HEK293T (cell line): Measurements from ENCODE around the gene RPGRIP1L.

Experiments
- CTCF ChIA-PET: fragments of 350-600 bp; formaldehyde crosslinking; extraction: SDS; loops from one replicate; lab custom pipeline; 2021; ENCODE audit warnings: antibody characterized with exemption, inconsistent platforms; lab: Yijun Ruan, JAX
- POLR2A ChIA-PET: fragments of 350-600 bp; formaldehyde crosslinking; extraction: SDS; loops from one replicate; lab custom pipeline; 2020; ENCODE audit warnings: antibody characterized with exemption, inconsistent platforms; lab: Yijun Ruan, JAX
- DNase-seq: peaks from one replicate; pipeline ENCODE4 v3.0.0; 2012; ENCODE audit warnings: mixed read lengths; ENCODE audit errors: extremely low spot score
- ARNT ChIP-seq: fragments of 450-650 bp; IDR thresholded peaks from 2 replicates; pipeline ENCODE4 v1.6.1; 2017; ENCODE audit warnings: mild to moderate bottlenecking
- BHLHE40 ChIP-seq: fragments of 450-650 bp; IDR thresholded peaks from 2 replicates; pipeline ENCODE4 v1.6.1; 2016; ENCODE audit warnings: mild to moderate bottlenecking, moderate library complexity, borderline replicate concordance
- CTBP1 ChIP-seq: fragments of 450-650 bp; IDR thresholded peaks from 2 replicates; pipeline ENCODE4 v1.6.1; 2016; ENCODE audit warnings: borderline replicate concordance
- ELF4 ChIP-seq: fragments of 450-650 bp; IDR thresholded peaks from 2 replicates; pipeline ENCODE4 v1.6.1; 2017; ENCODE audit warnings: antibody characterized with exemption
- FOXA1 ChIP-seq: fragments of 450-650 bp; IDR thresholded peaks from 2 replicates; pipeline ENCODE4 v1.6.1; 2016; ENCODE audit warnings: mild to moderate bottlenecking
- FOXK2 ChIP-seq: fragments of 450-650 bp; IDR thresholded peaks from 2 replicates; pipeline ENCODE4 v1.6.1; 2016; ENCODE audit warnings: mild to moderate bottlenecking
- FOXM1 ChIP-seq: fragments of 450-650 bp; IDR thresholded peaks from 2 replicates; pipeline ENCODE4 v1.6.1; 2017; ENCODE audit warnings: mild to moderate bottlenecking, borderline replicate concordance
- HDGF ChIP-seq: fragments of 450-650 bp; IDR thresholded peaks from 2 replicates; pipeline ENCODE4 v1.6.1; 2017; ENCODE audit warnings: antibody characterized with exemption, borderline replicate concordance
- L3MBTL2 ChIP-seq: fragments of 450-650 bp; conservative IDR thresholded peaks from 2 replicates; pipeline ENCODE4 v1.6.1; 2016; ENCODE audit warnings: mild to moderate bottlenecking
- LEF1 ChIP-seq: fragments of 450-650 bp; IDR thresholded peaks from 2 replicates; pipeline ENCODE4 v1.6.1; 2017; ENCODE audit warnings: mild to moderate bottlenecking, borderline replicate concordance
- NFRKB ChIP-seq: fragments of 450-650 bp; IDR thresholded peaks from 2 replicates; pipeline ENCODE4 v1.6.1; 2016; ENCODE audit warnings: mild to moderate bottlenecking, moderate library complexity
- SP1 ChIP-seq: fragments of 450-650 bp; IDR thresholded peaks from 2 replicates; pipeline ENCODE4 v1.6.1; 2017
- SUZ12 ChIP-seq: fragments of 450-650 bp; IDR thresholded peaks from 2 replicates; pipeline ENCODE4 v1.6.1; 2016; ENCODE audit warnings: mild to moderate bottlenecking
- TARDBP ChIP-seq: fragments of 450-650 bp; IDR thresholded peaks from 2 replicates; pipeline ENCODE4 v1.6.1; 2016
- ZNF384 ChIP-seq: fragments of 450-650 bp; IDR thresholded peaks from 2 replicates; pipeline ENCODE4 v1.6.1; 2016
- TF ChIP-seq, protein P1 (sequence below): fragments of 450-650 bp; IDR thresholded peaks from 2 replicates; pipeline ENCODE4 v1.6.1; 2016

RPGRIP1L gene

GRCh38 chr16:53636978-53637377 is 66.7 kb downstream of the RPGRIP1L start:
- DNase-seq: no peak
- CTCF ChIA-PET: no interaction called here
- POLR2A ChIA-PET: no interaction called here
- TF ChIP-seq SP1 (no peak), FOXK2 (no peak), ZNF384 (no peak), HDGF (no peak), BHLHE40 (no peak), SUZ12 (no peak), LEF1 (no peak), ELF4 (no peak), FOXA1 (no peak), TARDBP (no peak), CTBP1 (no peak), L3MBTL2 (no peak)

DNA sequence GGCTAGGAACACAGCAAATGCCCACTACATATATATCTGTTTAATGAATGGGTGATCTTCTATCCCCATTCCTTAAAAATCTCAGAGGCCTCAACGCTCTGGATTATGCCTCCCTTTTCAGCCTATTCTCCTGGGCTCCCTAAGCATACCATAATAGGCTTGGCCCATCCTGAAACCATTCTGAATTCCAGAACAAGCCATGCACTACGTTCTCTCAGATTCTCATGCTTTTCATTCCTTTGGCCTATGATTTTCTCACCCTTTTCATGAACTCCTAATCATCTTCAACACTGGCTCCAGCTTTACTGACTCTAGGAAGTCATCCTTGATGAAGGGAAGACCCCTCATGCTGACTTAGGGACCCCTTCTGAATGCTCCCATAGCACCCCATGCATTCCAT is 71.1 kb downstream of the RPGRIP1L start:
- ChIA-PET POLR2A (no interaction called here), CTCF (no interaction called here)

GRCh38 chr16:53631236-53632025 is 72.2 kb downstream of the RPGRIP1L start:
- no peak for TF ChIP-seq TARDBP
- no peak for TF ChIP-seq FOXM1
- TF ChIP-seq FOXK2: no peak
- TF ChIP-seq NFRKB: no peak
- no peak for TF ChIP-seq SUZ12
- no peak for TF ChIP-seq L3MBTL2
- TF ChIP-seq ELF4: no peak
- no peak for TF ChIP-seq LEF1
- no peak for TF ChIP-seq SP1
- no peak for TF ChIP-seq BHLHE40
- ChIA-PET CTCF (no interaction called here), POLR2A (interaction anchor here (0.6 kb wide), 1 partner anchor 72 kb away, joined by 3 read pairs; the partner anchor contains the start of genes FTO and RPGRIP1L)
- no peak for DNase-seq

More for the DNA sequence above, 71.1 kb downstream of the RPGRIP1L start:
- no peak for DNase-seq
- no peak for TF ChIP-seq SUZ12
- no peak for TF ChIP-seq FOXA1
- no peak for TF ChIP-seq ELF4
- no peak for TF ChIP-seq FOXK2
- TF ChIP-seq LEF1: no peak

DNA sequence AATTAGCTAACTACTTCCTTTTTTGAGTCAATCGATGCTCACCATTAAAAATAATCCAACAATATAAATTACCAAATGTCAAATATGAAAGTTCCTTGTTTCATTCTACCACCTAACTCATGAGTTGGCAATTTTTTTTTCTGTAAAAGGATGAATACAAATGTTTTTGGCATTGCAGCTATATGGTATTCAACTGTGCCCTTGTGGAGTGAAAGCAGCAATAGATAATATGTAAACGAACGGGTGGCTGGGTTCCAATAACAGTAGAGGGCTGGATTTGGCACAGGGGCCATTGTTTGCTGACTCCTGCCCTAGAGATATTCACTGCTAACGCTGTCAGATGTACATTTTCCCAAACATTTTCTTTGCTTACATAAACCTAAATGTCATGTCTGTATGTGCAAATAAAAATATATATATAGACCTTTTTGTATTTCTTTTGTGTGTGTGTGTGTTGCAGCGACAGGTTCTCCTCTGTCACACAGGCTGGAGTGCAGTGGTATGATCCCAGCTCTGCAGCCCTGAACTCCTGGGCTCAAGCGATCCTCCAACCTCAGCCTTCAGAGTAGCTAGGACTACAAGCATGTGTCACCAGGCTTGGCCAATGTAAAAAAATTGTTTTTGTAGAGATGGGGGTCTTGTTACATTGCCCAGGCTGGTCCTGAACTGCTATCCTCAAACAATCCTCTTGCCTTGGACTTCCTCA is 73.9 kb downstream of the RPGRIP1L start:
- ChIA-PET CTCF (no interaction called here), POLR2A (no interaction called here)
- no peak for DNase-seq
- TF ChIP-seq ARNT (no peak), SP1 (no peak), FOXM1 (no peak), ZNF384 (no peak), FOXA1 (no peak), L3MBTL2 (no peak), LEF1 (no peak), FOXK2 (no peak), SUZ12 (no peak), TARDBP (no peak), HDGF (no peak), BHLHE40 (no peak), CTBP1 (no peak), NFRKB (no peak), ELF4 (no peak)
- TF ChIP-seq, protein P1, sequence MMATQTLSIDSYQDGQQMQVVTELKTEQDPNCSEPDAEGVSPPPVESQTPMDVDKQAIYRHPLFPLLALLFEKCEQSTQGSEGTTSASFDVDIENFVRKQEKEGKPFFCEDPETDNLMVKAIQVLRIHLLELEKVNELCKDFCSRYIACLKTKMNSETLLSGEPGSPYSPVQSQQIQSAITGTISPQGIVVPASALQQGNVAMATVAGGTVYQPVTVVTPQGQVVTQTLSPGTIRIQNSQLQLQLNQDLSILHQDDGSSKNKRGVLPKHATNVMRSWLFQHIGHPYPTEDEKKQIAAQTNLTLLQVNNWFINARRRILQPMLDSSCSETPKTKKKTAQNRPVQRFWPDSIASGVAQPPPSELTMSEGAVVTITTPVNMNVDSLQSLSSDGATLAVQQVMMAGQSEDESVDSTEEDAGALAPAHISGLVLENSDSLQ: no peak

DNA sequence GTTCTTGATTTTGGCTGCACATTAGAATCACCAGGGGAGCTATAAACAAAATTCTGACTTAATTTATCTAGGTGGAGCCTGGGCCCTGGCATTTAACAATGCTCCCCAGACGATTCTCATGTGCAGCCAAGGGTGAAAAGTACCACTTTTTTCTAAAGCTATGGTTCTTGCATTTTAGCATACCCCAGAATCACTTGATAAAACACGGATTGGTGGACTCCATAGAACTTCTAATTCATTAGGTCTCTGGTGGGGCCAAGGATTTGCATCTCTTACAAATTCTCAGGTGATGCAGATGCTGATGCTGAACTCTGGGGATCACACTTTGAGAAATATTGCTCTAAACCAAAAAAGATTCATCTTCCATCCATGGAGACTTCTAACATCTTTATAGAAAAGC is 74.5 kb downstream of the RPGRIP1L start:
- ChIA-PET POLR2A (no interaction called here), CTCF (no interaction called here)
- DNase-seq: no peak
- TF ChIP-seq ZNF384 (no peak), NFRKB (no peak), FOXA1 (no peak), SUZ12 (no peak), SP1 (no peak), L3MBTL2 (no peak), FOXK2 (no peak), BHLHE40 (no peak), ELF4 (no peak), ARNT (no peak), TARDBP (no peak), CTBP1 (no peak), HDGF (no peak), FOXM1 (no peak), LEF1 (no peak)
- TF ChIP-seq, protein P1: no peak

GRCh38 chr16:53626811-53627210 is 76.8 kb downstream of the RPGRIP1L start:
- no peak for DNase-seq
- ChIA-PET CTCF (no interaction called here), POLR2A (no interaction called here)
- TF ChIP-seq FOXM1: no peak
- no peak for TF ChIP-seq L3MBTL2
- TF ChIP-seq ZNF384: no peak
- no peak for TF ChIP-seq CTBP1
- TF ChIP-seq, protein P1: no peak
- no peak for TF ChIP-seq BHLHE40
- TF ChIP-seq FOXK2: no peak
- TF ChIP-seq SUZ12: no peak
- no peak for TF ChIP-seq NFRKB
- TF ChIP-seq ARNT: no peak
- no peak for TF ChIP-seq ELF4
- no peak for TF ChIP-seq HDGF
- no peak for TF ChIP-seq FOXA1
- TF ChIP-seq LEF1: no peak
- TF ChIP-seq TARDBP: no peak
- TF ChIP-seq SP1: no peak
